Naive thymus-derived CD8-positive, alpha-beta T cell (primary cell): ENCODE data around the gene SCAF1. TPM values are rescaled to one million over a fixed set of nuclear protein-coding genes. Genes with fewer than 3 reads are reported as not detected.

Source experiments
- ATAC-seq, 2 donors: fragments of 150-1000 bp; cut with Tn5 transposase in 1 of 2; sonication (Bioruptor Pico), chemical (Tn5 transposase) in 1 of 2; 1 replicate in 1 of 2; 2 replicates in 1 of 2; pipeline ENCODE4 v1.10.0; 2021; ENCODE audit warnings: mild to moderate bottlenecking in 2 of 2, moderate library complexity in 2 of 2
- POLR2A ChIA-PET: fragments of 350-600 bp; sonication (Branson Sonifier 250); formaldehyde crosslinking; loops from one replicate; lab custom pipeline; 2021; ENCODE audit warnings: antibody characterized with exemption; lab: Charles Lee
- DNase-seq, 10 donors: peaks; one replicate each; pipeline versions ENCODE4 v3.0.0 to v3.0.0-alpha.2; 2020 to 2022
- H3K27ac Mint-ChIP-seq, 10 donors: one replicate each; pipeline ENCODE4 v1.8.0; 2020 to 2022; ENCODE audit warnings: mild to moderate bottlenecking in 10 of 10, mixed read lengths in 10 of 10, moderate library complexity in 4 of 10, inconsistent platforms in 1 of 10
- H3K27me3 Mint-ChIP-seq, 5 donors: one replicate each; pipeline ENCODE4 v1.8.0; 2021 to 2022; ENCODE audit warnings: mixed read lengths in 5 of 5
- H3K36me3 Mint-ChIP-seq, 3 donors: one replicate each; pipeline ENCODE4 v1.8.0; 2020 to 2022; ENCODE audit warnings: mixed read lengths in 3 of 3, mild to moderate bottlenecking in 2 of 3, inconsistent platforms in 1 of 3
- H3K4me1 Mint-ChIP-seq, 4 donors: one replicate each; pipeline ENCODE4 v1.8.0; 2021 to 2022; ENCODE audit warnings: mixed read lengths in 4 of 4
- H3K4me3 Mint-ChIP-seq, 10 donors: one replicate each; pipeline ENCODE4 v1.8.0; 2020 to 2022; ENCODE audit warnings: mild to moderate bottlenecking in 10 of 10, mixed read lengths in 10 of 10, moderate library complexity in 6 of 10, inconsistent platforms in 1 of 10
- H3K9me3 Mint-ChIP-seq, 9 donors: one replicate each; pipeline ENCODE4 v1.8.0; 2020 to 2022; ENCODE audit warnings: mixed read lengths in 9 of 9, mild to moderate bottlenecking in 3 of 9, inconsistent platforms in 1 of 9, moderate library complexity in 1 of 9
- polyA plus RNA-seq, 3 donors: library from polyadenylated mRNA; unstranded; fragments of 300-500 nt; fragmentation: Illumina TruSeq; gene quantifications; one replicate each; pipeline ENCODE4 v1.2.3, GENCODE V29; 2021
- total RNA-seq, 8 experiments: library from RNA in 2 of 8; stranded (reverse) in 2 of 8; gene quantifications; one replicate each; pipeline ENCODE4 v1.2.3 and lab custom pipeline; 2021 to 2026

SCAF1 gene
- total and polyA plus RNA-seq, 5 experiments from 2014 or later = 1.1 to 62.3 (median 2.5) TPM

GRCh38 chr19:49664171-49665035 is 22.4 kb downstream of the SCAF1 start:
- peaks cover 0 to 25% (median 8%) of the 10 kb centered on the region in 3 donors for H3K36me3 Mint-ChIP-seq
- peak overlapping the region; percentile 96 to 100 (median 98) for H3K27ac Mint-ChIP-seq
- no peaks in the 10 kb centered on the region for H3K27me3 Mint-ChIP-seq
- POLR2A ChIA-PET = interaction anchor here (0.5 to 5.6 kb wide), 21 partner anchors 9 to 720 kb away, joined by 3 to 98 read pairs (median 5); partner anchors contain the start of genes AKT1S1, AP2A1, CD37 and GYS1
- ATAC-seq (peak; percentile 67 to 68), DNase-seq (peak; percentile 77 to 97 (median 88))
- peaks cover 23 to 59% (median 44%) of the 10 kb centered on the region in 4 donors for H3K4me1 Mint-ChIP-seq
- peak overlapping the region; percentile 96 to 100 (median 99) for H3K4me3 Mint-ChIP-seq
- H3K9me3 Mint-ChIP-seq = no peaks in the 10 kb centered on the region

DNA sequence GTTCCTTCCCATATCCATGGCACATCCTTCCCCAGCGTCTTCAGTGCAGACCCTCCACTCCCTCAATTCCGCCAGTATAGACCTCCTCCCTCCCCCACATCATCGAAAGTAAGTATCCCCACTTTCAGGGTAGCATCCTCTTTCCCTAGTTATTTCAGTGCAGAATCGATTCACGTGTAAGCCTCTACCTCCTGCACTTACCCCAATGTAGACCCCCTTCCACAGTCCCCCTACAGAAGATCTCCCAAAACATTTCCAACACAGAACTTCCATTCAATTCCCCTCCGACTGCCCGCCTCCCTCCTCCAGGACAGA is 23.0 kb downstream of the SCAF1 start:
- Mint-ChIP-seq H3K27me3 (no peaks in the 10 kb centered on the region), H3K27ac (peak overlapping the region; percentile 94 to 100 (median 98)), H3K4me1 (peaks cover 23 to 57% (median 44%) of the 10 kb centered on the region in 4 donors), H3K4me3 (peak overlapping the region; percentile 96 to 100 (median 99)), H3K36me3 (peaks cover 0 to 24% (median 8%) of the 10 kb centered on the region in 3 donors), H3K9me3 (no peaks in the 10 kb centered on the region)
- POLR2A ChIA-PET = interaction anchor here (0.6 to 5.6 kb wide), 15 partner anchors 10 to 681 kb away, joined by 3 to 98 read pairs (median 7); partner anchors contain the start of genes AKT1S1, CD37, GYS1 and NOSIP
- peak in 1 of 10 donors; percentile 33 for DNase-seq
- peak in 1 of 2 donors; percentile 1 for ATAC-seq

GRCh38 chr19:49665351-49666119 is 23.5 kb downstream of the SCAF1 start, which contains the start of the genes BCL2L12 and IRF3:
Gene BCL2L12 (plus strand): TSS chr19:49665933. CDS start chr19:49666693, 760 bp downstream.
Gene IRF3 (minus strand): TSS chr19:49665857. CDS start chr19:49664838, 1,019 bp downstream.
- Mint-ChIP-seq H3K27me3 (no peaks in the 10 kb centered on the region), H3K27ac (peak within 1 kb of the TSS; percentile 94 to 100 (median 98)), H3K4me1 (peaks cover 23 to 53% (median 42%) of the 10 kb centered on the region in 4 donors), H3K4me3 (peak within 1 kb of the TSS; percentile 96 to 100 (median 99)), H3K36me3 (peaks cover 0 to 20% (median 8%) of the 10 kb centered on the region in 3 donors), H3K9me3 (no peaks in the 10 kb centered on the region)
- DNase-seq (peak; percentile 99 to 100 (median 99)), ATAC-seq (peak; percentile 81 to 86)
- POLR2A ChIA-PET = interaction anchor here (0.6 to 5.6 kb wide), 14 partner anchors 10 to 672 kb away, joined by 3 to 98 read pairs (median 8); partner anchors contain the start of genes AKT1S1, CD37, GYS1 and NOSIP

GRCh38 chr19:49666120-49666444 is 24.1 kb downstream of the SCAF1 start:
- peaks cover 0 to 20% (median 8%) of the 10 kb centered on the region in 3 donors for H3K36me3 Mint-ChIP-seq
- H3K27ac Mint-ChIP-seq = peak overlapping the region; percentile 94 to 100 (median 98)
- peaks cover 23 to 51% (median 42%) of the 10 kb centered on the region in 4 donors for H3K4me1 Mint-ChIP-seq
- DNase-seq (no peak), ATAC-seq (peak; percentile 7 to 11)
- POLR2A ChIA-PET = interaction anchor here (1.1 to 5.6 kb wide), 7 partner anchors 10 to 170 kb away, joined by 6 to 98 read pairs (median 24); partner anchors contain the start of genes NOSIP, PRMT1, PRR12 and PRRG2
- peak overlapping the region; percentile 96 to 100 (median 99) for H3K4me3 Mint-ChIP-seq
- H3K9me3 Mint-ChIP-seq = no peaks in the 10 kb centered on the region
- no peaks in the 10 kb centered on the region for H3K27me3 Mint-ChIP-seq

- peaks cover 28 to 49% (median 46%) of the 10 kb centered on the region in 4 donors for H3K4me1 Mint-ChIP-seq
- peak overlapping the region in 8 of 10 donors; percentile 29 to 97 (median 56) for H3K27ac Mint-ChIP-seq
- ATAC-seq = no peak
- H3K4me3 Mint-ChIP-seq = peak overlapping the region in 8 of 10 donors; percentile 34 to 100 (median 96)
- no peak for DNase-seq
- H3K27me3 Mint-ChIP-seq = no peaks in the 10 kb centered on the region
- H3K9me3 Mint-ChIP-seq = no peaks in the 10 kb centered on the region
- peaks cover 0 to 13% (median 0%) of the 10 kb centered on the region in 3 donors for H3K36me3 Mint-ChIP-seq
- POLR2A ChIA-PET = interaction anchor here (0.5 to 1.3 kb wide), 2 partner anchors 9 to 77 kb away, joined by 3 to 6 read pairs; partner anchors contain the start of gene PRMT1
These were observed 25.5 kb downstream of the SCAF1 start for GRCh38 chr19:49667473-49667872.

DNA sequence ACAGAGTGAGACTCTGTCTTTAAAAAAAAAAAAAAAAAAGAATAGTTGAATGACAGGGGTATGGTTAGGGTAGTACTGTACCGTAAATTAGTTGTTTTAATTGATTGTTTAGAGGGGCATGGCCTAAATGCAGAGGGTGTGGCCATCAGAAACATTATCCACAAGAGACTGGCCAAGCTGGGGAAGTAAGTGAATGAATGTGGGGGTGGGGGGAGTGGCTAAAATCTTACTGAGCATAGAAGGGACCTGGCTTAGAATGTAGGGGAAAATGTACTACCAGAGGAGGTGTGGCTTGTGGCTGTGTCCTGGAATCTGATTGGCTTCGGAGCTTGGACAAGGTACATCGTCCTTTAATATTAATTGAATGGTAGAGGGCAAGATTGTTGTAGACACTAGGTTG is 27.5 kb downstream of the SCAF1 start:
- Mint-ChIP-seq H3K27me3 (no peaks in the 10 kb centered on the region), H3K4me1 (peaks cover 24 to 35% (median 31%) of the 10 kb centered on the region in 4 donors), H3K27ac (peak overlapping the region in 1 of 10 donors; percentile 15), H3K4me3 (peak overlapping the region in 1 of 10 donors; percentile 10), H3K36me3 (peaks cover 0 to 13% (median 0%) of the 10 kb centered on the region in 3 donors), H3K9me3 (peaks cover 0 to 1% (median 0%) of the 10 kb centered on the region in 9 donors)
- DNase-seq (no peak), ATAC-seq (no peak)
- POLR2A ChIA-PET = interaction anchor here (1.3 to 1.6 kb wide), 2 partner anchors 27 to 29 kb away, joined by 3 read pairs; partner anchors contain the start of genes RRAS and SCAF1

DNA sequence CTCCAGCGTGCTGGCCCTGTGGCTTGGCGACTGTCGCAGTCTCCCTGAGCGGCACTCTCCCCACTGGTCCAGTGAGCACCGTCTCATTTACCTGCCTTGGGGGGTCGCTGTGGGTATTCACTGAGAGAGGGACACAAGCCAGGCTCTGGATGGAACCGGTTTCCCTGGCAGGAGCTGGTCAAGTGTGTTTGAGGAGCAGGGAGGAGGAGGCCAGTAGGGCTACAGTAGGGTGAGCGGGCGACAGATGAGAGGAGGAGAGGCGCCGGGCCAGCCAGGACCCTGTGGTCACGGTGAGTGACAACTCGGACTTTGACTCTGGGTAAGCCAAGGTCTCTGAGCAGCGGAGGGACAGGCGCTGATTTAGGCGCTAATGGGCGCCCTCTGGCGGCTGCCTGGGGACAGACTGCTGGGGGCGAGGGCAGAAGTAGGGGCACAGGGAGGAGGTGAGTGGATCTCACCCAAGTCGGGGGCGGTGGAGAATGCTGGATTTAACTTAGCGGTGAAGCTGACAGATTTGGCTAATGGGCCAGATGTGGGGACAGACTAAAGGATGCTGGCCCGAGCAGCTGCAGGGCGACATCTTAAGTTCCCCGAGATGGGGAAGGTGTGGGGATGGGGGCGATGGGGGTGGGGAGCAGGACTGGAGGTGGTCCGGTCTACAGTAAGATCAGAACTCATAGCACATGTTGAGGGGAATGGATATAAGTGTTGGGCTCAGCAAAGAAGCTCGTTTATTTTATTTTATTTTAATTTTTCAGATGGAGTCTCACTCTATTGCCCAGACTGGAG is 30.3 kb downstream of the SCAF1 start:
- DNase-seq = peak; percentile 55 to 84 (median 72)
- H3K36me3 Mint-ChIP-seq = peaks cover 0 to 11% (median 0%) of the 10 kb centered on the region in 3 donors
- peak overlapping the region in 4 of 10 donors; percentile 35 to 80 (median 52) for H3K27ac Mint-ChIP-seq
- POLR2A ChIA-PET = interaction anchor here (0.6 to 7.5 kb wide), 6 partner anchors 31 to 350 kb away, joined by 3 to 63 read pairs (median 4); partner anchors contain the start of genes RRAS and SCAF1
- peaks cover 17 to 28% (median 23%) of the 10 kb centered on the region in 4 donors for H3K4me1 Mint-ChIP-seq
- no peaks in the 10 kb centered on the region for H3K27me3 Mint-ChIP-seq
- H3K9me3 Mint-ChIP-seq = peaks cover 0 to 1% (median 0%) of the 10 kb centered on the region in 9 donors
- H3K4me3 Mint-ChIP-seq = peak overlapping the region in 3 of 10 donors; percentile 33 to 55 (median 38)
- no peak for ATAC-seq

DNA sequence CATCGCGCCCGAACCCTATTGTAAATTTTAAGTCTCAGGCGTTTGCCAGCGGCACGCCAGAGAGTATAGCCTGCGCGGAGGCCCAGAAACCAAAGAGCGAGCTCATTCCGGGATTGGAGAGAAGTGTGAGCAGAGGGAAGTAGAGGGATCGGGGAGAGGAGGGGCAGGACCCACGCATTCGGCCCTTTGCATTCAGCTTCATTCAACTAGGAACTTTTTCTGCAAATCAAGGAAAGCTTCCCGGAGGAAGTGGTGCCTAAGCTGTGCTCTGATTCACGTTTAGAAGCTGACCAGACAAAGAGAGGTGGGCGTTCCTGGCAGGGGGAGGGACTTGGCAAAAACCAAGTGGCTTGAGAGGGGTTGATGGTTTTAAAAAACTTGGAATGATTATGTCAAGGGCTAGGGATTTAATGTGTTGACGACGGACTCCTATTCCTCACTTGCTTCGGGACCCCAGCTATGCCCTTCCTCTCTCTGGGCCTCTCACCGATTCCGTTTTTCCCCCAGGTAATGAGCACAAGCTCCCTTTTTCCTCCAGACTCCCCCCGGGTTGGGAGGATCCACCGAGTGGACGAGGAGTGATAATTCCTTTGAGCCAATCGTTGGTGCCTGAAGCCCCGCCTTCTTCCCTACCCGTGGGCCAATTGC is 34.3 kb downstream of the SCAF1 start:
- peaks cover 0 to 14% (median 1%) of the 10 kb centered on the region in 3 donors for H3K36me3 Mint-ChIP-seq
- no peaks in the 10 kb centered on the region for H3K27me3 Mint-ChIP-seq
- peaks cover 32 to 55% (median 44%) of the 10 kb centered on the region in 4 donors for H3K4me1 Mint-ChIP-seq
- POLR2A ChIA-PET = interaction anchor here (0.5 to 7.5 kb wide), 33 partner anchors 8 to 718 kb away, joined by 3 to 63 read pairs (median 6); partner anchors contain the start of genes ALDH16A1, ATF5, BCL2L12 and IRF3
- peak overlapping the region; percentile 89 to 100 (median 98) for H3K4me3 Mint-ChIP-seq
- peak overlapping the region; percentile 84 to 100 (median 98) for H3K27ac Mint-ChIP-seq
- H3K9me3 Mint-ChIP-seq = peaks cover 0 to 1% (median 0%) of the 10 kb centered on the region in 9 donors
- ATAC-seq = peak in 1 of 2 donors; percentile 0
- DNase-seq = peak in 2 of 10 donors; percentile 28 to 76

GRCh38 chr19:49676784-49677230 is 34.8 kb downstream of the SCAF1 start:
- Mint-ChIP-seq H3K9me3 (peaks cover 0 to 1% (median 0%) of the 10 kb centered on the region in 9 donors), H3K4me3 (peak overlapping the region; percentile 89 to 100 (median 98)), H3K27ac (peak overlapping the region; percentile 84 to 100 (median 98)), H3K27me3 (no peaks in the 10 kb centered on the region), H3K4me1 (peaks cover 32 to 55% (median 44%) of the 10 kb centered on the region in 4 donors), H3K36me3 (peaks cover 0 to 16% (median 1%) of the 10 kb centered on the region in 3 donors)
- ATAC-seq = peak; percentile 74 to 76
- POLR2A ChIA-PET = interaction anchor here (0.5 to 7.5 kb wide), 35 partner anchors 9 to 719 kb away, joined by 3 to 63 read pairs (median 6); partner anchors contain the start of genes ALDH16A1, ATF5, BCL2L12 and IRF3
- DNase-seq = peak; percentile 91 to 100 (median 98)
